HG03354 (cell line): ENCODE data around the gene ATXN3L.

Source experiments
- ATAC-seq: cut with Tn5 transposase; IDR thresholded peaks from one replicate; pipeline ENCODE4 v1.9.1; 2021; ENCODE audit warnings: mild to moderate bottlenecking; ENCODE audit not compliant: unreplicated experiment, poor library complexity, severe bottlenecking

ATXN3L gene

GRCh38 chrX:13319953-13320352 lies at the start of gene ATXN3L:
Gene ATXN3L, minus strand, starts transcription at chrX:13320053. Its CDS starts 119 bp downstream, at chrX:13319934.
- ATAC-seq = no peak

- no peak for ATAC-seq
Observed at GRCh38 chrX:13369256-13370030, 49.6 kb upstream of the ATXN3L start.

GRCh38 chrX:13367950-13368349 lies 48.1 kb upstream of the ATXN3L start:
- ATAC-seq = no peak

- ATAC-seq = no peak
Observed at GRCh38 chrX:13366698-13367097, 46.8 kb upstream of the ATXN3L start.

- ATAC-seq = no peak
Observed at GRCh38 chrX:13365161-13365560, 45.3 kb upstream of the ATXN3L start.

- ATAC-seq = no peak
Observed at GRCh38 chrX:13364230-13364857, 44.5 kb upstream of the ATXN3L start.

GRCh38 chrX:13360146-13360545 lies 40.3 kb upstream of the ATXN3L start:
- ATAC-seq = no peak

- no peak for ATAC-seq
Observed at GRCh38 chrX:13357925-13358324, 38.1 kb upstream of the ATXN3L start.

- no peak for ATAC-seq
Observed at GRCh38 chrX:13346646-13347045, 26.8 kb upstream of the ATXN3L start.

GRCh38 chrX:13345438-13345837 lies 25.6 kb upstream of the ATXN3L start:
- no peak for ATAC-seq

GRCh38 chrX:13345037-13345436 lies 25.2 kb upstream of the ATXN3L start:
- ATAC-seq = peak; percentile 53

- ATAC-seq = no peak
Observed at GRCh38 chrX:13341491-13342101, 21.7 kb upstream of the ATXN3L start.

GRCh38 chrX:13340182-13340791 lies 20.4 kb upstream of the ATXN3L start:
- ATAC-seq = no peak

GRCh38 chrX:13339607-13340006 lies 19.8 kb upstream of the ATXN3L start:
- ATAC-seq = no peak

- no peak for ATAC-seq
Observed at GRCh38 chrX:13338996-13339515, 19.2 kb upstream of the ATXN3L start.

GRCh38 chrX:13334491-13334890 lies 14.6 kb upstream of the ATXN3L start:
- no peak for ATAC-seq

GRCh38 chrX:13330446-13330845 lies 10.6 kb upstream of the ATXN3L start:
- no peak for ATAC-seq

- ATAC-seq = no peak
Observed at GRCh38 chrX:13327666-13328065, 7.8 kb upstream of the ATXN3L start.

- no peak for ATAC-seq
Observed at GRCh38 chrX:13323241-13323640, 3.4 kb upstream of the ATXN3L start.

GRCh38 chrX:13317366-13317765 lies 2.5 kb downstream of the ATXN3L start:
- no peak for ATAC-seq
